Activated T-cell treated with anti-CD3 and anti-CD28 coated beads for 1 hour (primary cell): ENCODE measurements around the gene C19orf67.

Experiments
- DNase-seq: peaks from one replicate; pipeline ENCODE4 v3.0.0-alpha.2; 2020; ENCODE audit warnings: low read depth

C19orf67 gene

GRCh38 chr19:14085309-14085995 lies at the start of gene C19orf67:
TSS of gene C19orf67 (minus strand) at chr19:14085783. CDS start at chr19:14085627, 156 bp downstream.
- DNase-seq: no peak

GRCh38 chr19:14135355-14135754 lies 49.8 kb upstream of the C19orf67 start:
- DNase-seq: no peak

- DNase-seq: no peak
Measured at GRCh38 chr19:14127929-14128509, 42.4 kb upstream of the C19orf67 start.

- DNase-seq: no peak
Measured at GRCh38 chr19:14127176-14127575, 41.6 kb upstream of the C19orf67 start.

- DNase-seq: no peak
Measured at GRCh38 chr19:14122924-14123323, 37.3 kb upstream of the C19orf67 start.

GRCh38 chr19:14120497-14120780 lies 34.9 kb upstream of the C19orf67 start:
- no peak for DNase-seq

- DNase-seq: no peak
Measured at GRCh38 chr19:14119644-14120496, 34.3 kb upstream of the C19orf67 start.

GRCh38 chr19:14119146-14119545 lies 33.6 kb upstream of the C19orf67 start:
- no peak for DNase-seq

GRCh38 chr19:14118165-14119051 lies 32.8 kb upstream of the C19orf67 start:
- DNase-seq: peak; percentile 23

- peak; percentile 95 for DNase-seq
Measured at GRCh38 chr19:14117668-14118164, 32.1 kb upstream of the C19orf67 start, which contains the start of gene PRKACA. TSS of gene PRKACA (minus strand) at chr19:14117762. CDS start at chr19:14117547, 215 bp downstream.

- no peak for DNase-seq
Measured at GRCh38 chr19:14116918-14117578, 31.5 kb upstream of the C19orf67 start.

- no peak for DNase-seq
Measured at GRCh38 chr19:14116525-14116917, 30.9 kb upstream of the C19orf67 start.

GRCh38 chr19:14115756-14116155 lies 30.2 kb upstream of the C19orf67 start:
- DNase-seq: no peak

GRCh38 chr19:14114854-14115253 lies 29.3 kb upstream of the C19orf67 start:
- DNase-seq: peak; percentile 34

- DNase-seq: no peak
Measured at GRCh38 chr19:14114439-14114838, 28.9 kb upstream of the C19orf67 start.

GRCh38 chr19:14113762-14114414 lies 28.3 kb upstream of the C19orf67 start:
- DNase-seq: peak; percentile 31

GRCh38 chr19:14112809-14113385 lies 27.3 kb upstream of the C19orf67 start:
- DNase-seq: no peak

- no peak for DNase-seq
Measured at GRCh38 chr19:14112051-14112808, 26.6 kb upstream of the C19orf67 start.

GRCh38 chr19:14111486-14111885 lies 25.9 kb upstream of the C19orf67 start:
- DNase-seq: no peak

- no peak for DNase-seq
Measured at GRCh38 chr19:14110650-14111049, 25.1 kb upstream of the C19orf67 start.
